Measurements from ENCODE around the gene DIDO1. TPM values are rescaled to one million over a fixed set of nuclear protein-coding genes. Genes with fewer than 3 reads are reported as not detected.
A peak's percentile ranks its signal among the peaks of the same experiment; 100 is the strongest.

DIDO1 gene
- total and polyA plus RNA-seq, 2 of the 13 experiments (the other 11 are each of a cell fraction or from before 2014, with no cell fraction given) = 75.0 to 75.1 TPM

DNA sequence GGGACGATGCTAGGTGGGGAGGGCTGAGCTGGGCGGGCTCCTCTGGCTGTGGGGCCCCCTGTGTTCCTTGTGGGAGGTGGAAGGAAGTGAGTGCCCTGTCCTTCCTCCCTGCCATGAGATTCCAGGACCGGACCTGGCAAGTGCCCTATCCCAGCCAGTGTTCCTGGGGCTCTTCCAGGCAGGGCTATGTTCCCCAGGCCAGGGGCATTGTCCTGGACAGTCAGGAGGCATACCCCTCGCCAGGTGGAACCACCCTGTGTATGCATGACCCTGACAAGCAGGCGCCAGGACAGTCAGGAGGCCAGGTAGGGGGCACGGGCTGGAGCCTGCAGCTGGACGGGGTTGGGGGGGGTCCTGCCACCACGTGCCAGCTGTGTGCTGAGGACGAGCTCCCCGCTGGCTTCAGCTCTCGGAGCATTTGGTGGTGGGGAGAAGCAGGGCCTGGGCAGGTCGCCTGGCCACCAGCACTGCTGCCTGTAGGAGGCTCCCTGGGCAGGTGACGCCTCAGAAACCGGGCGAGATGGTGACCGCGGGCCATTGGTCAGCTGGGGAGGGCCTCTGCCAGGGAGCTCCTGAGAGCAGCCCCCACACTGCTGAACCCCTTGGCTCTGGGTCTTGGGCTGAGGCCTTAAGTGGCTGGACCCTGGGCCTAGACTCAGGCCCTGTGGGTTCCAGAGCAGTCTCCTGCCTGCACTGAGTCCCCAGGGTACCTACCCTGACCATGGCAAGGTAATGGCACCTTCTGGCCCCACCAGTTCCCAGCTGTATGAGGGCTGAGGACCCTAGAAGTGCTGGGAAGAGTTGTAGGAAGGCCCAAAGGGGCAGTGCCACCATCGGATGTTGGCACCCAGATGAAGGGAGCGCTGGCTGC is 26.9 kb upstream of the DIDO1 start (continued):
- TF ChIP-seq SNAPC4 (CRISPR knock-in tag; IDR thresholded peaks at IDR 0.05) (peak; percentile 95), SNAI1 (CRISPR knock-in tag; IDR thresholded peaks at IDR 0.05; ENCODE audit: borderline replicate concordance) (peak; percentile 95; the same call in 1 of the 2 replicates), REL (CRISPR knock-in tag; conservative IDR thresholded peaks at IDR 0.05) (no peak; the same call in 1 of the 2 replicates), ZNF329 (CRISPR knock-in tag; IDR thresholded peaks at IDR 0.05; ENCODE audit: low read depth) (peak; percentile 54; the same call in 1 of the 2 replicates), ZNF468 (CRISPR knock-in tag; IDR thresholded peaks at IDR 0.05) (peak; percentile 76; the same call in 1 of the 2 replicates), MEF2D (CRISPR knock-in tag; IDR thresholded peaks at IDR 0.05) (peak; percentile 70; the same call in 1 of the 2 replicates), ZNF383 (CRISPR knock-in tag; IDR thresholded peaks at IDR 0.05; ENCODE audit: borderline replicate concordance) (no peak), ZNF484 (CRISPR knock-in tag; IDR thresholded peaks at IDR 0.05; ENCODE audit: borderline replicate concordance, low read depth) (peak; percentile 56; the same call in 1 of the 2 replicates), HMG20A (CRISPR knock-in tag; IDR thresholded peaks at IDR 0.05; ENCODE audit: borderline replicate concordance) (no peak), ZNF747 (CRISPR knock-in tag; IDR thresholded peaks at IDR 0.05; ENCODE audit: borderline replicate concordance) (no peak; the same call in 1 of the 2 replicates), SATB2 (CRISPR knock-in tag; IDR thresholded peaks at IDR 0.05) (no peak), ZBTB10 (CRISPR knock-in tag; IDR thresholded peaks at IDR 0.05; ENCODE audit: borderline replicate concordance) (peak; percentile 64)
- TF ChIP-seq, protein P1, sequence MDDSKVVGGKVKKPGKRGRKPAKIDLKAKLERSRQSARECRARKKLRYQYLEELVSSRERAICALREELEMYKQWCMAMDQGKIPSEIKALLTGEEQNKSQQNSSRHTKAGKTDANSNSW (CRISPR knock-in tag; IDR thresholded peaks at IDR 0.05; ENCODE audit: borderline replicate concordance) = no peak; the same call in 1 of the 2 replicates
- TF ChIP-seq, protein P2, sequence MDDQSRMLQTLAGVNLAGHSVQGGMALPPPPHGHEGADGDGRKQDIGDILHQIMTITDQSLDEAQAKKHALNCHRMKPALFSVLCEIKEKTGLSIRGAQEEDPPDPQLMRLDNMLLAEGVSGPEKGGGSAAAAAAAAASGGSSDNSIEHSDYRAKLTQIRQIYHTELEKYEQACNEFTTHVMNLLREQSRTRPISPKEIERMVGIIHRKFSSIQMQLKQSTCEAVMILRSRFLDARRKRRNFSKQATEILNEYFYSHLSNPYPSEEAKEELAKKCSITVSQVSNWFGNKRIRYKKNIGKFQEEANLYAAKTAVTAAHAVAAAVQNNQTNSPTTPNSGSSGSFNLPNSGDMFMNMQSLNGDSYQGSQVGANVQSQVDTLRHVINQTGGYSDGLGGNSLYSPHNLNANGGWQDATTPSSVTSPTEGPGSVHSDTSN (CRISPR knock-in tag; IDR thresholded peaks at IDR 0.05; ENCODE audit: borderline replicate concordance) = no peak; the same call in 1 of the 2 replicates
- TF ChIP-seq, protein P3, sequence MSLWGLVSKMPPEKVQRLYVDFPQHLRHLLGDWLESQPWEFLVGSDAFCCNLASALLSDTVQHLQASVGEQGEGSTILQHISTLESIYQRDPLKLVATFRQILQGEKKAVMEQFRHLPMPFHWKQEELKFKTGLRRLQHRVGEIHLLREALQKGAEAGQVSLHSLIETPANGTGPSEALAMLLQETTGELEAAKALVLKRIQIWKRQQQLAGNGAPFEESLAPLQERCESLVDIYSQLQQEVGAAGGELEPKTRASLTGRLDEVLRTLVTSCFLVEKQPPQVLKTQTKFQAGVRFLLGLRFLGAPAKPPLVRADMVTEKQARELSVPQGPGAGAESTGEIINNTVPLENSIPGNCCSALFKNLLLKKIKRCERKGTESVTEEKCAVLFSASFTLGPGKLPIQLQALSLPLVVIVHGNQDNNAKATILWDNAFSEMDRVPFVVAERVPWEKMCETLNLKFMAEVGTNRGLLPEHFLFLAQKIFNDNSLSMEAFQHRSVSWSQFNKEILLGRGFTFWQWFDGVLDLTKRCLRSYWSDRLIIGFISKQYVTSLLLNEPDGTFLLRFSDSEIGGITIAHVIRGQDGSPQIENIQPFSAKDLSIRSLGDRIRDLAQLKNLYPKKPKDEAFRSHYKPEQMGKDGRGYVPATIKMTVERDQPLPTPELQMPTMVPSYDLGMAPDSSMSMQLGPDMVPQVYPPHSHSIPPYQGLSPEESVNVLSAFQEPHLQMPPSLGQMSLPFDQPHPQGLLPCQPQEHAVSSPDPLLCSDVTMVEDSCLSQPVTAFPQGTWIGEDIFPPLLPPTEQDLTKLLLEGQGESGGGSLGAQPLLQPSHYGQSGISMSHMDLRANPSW (CRISPR knock-in tag; IDR thresholded peaks at IDR 0.05; ENCODE audit: borderline replicate concordance) = no peak; the same call in 1 of the 2 replicates

All from HepG2 (cell line).